ENCODE measurements around the gene GPC4.

DNA sequence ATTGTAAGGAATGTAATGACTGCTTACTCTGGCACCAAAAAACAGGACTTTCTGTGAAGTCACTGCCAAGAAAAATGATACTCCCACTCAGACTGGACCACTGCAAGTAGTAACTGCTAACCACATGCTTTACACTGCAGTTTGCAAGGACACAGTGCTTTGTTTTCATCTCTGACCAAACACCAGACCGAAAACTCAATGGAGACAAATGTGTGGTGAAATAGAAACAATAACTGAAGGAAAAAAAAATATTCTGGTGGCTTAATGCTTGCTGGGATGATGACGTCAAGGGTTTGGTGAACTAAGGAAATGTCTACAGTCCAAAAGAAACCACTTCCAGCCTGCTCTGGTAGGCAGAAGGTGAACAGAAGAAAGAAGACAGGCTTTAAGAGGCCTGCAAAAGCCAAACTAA lies 13.2 kb downstream of the GPC4 start:
- TF ChIP-seq, protein P1, sequence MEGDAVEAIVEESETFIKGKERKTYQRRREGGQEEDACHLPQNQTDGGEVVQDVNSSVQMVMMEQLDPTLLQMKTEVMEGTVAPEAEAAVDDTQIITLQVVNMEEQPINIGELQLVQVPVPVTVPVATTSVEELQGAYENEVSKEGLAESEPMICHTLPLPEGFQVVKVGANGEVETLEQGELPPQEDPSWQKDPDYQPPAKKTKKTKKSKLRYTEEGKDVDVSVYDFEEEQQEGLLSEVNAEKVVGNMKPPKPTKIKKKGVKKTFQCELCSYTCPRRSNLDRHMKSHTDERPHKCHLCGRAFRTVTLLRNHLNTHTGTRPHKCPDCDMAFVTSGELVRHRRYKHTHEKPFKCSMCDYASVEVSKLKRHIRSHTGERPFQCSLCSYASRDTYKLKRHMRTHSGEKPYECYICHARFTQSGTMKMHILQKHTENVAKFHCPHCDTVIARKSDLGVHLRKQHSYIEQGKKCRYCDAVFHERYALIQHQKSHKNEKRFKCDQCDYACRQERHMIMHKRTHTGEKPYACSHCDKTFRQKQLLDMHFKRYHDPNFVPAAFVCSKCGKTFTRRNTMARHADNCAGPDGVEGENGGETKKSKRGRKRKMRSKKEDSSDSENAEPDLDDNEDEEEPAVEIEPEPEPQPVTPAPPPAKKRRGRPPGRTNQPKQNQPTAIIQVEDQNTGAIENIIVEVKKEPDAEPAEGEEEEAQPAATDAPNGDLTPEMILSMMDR (conservative IDR thresholded peaks at IDR 0.05) = no peak
- no peak for TF ChIP-seq EZH2 (IDR thresholded peaks at IDR 0.05; ENCODE audit: low read depth)

All from PC-9 (cell line).